Measurements from ENCODE around the gene MRFAP1L1.

GRCh38 chr4:6673660-6674499 is 35.8 kb downstream of the MRFAP1L1 start:
- TF ChIP-seq ZNF274 (IDR thresholded peaks at IDR 0.05; ENCODE audit: low read length), result no peak
- no peak for TF ChIP-seq ZNF274 (tag by site-specific recombination; IDR thresholded peaks at IDR 0.05; ENCODE audit: borderline replicate concordance)
- TF ChIP-seq PRDM4 (tag by site-specific recombination; IDR thresholded peaks at IDR 0.05), result no peak
- TF ChIP-seq CTCF (tag by site-specific recombination; IDR thresholded peaks at IDR 0.05), result no peak

Measured in HEK293 (cell line).